Measurements from ENCODE around the gene DGKE.

- TF ChIP-seq CTCF (IDR thresholded peaks at IDR 0.05; ENCODE audit: extremely low read depth in 1 of 2, insufficient read depth in 1 of 2, low read depth in 1 of 2, low read length in 2 of 2): no peak
- TF ChIP-seq EZH2 (IDR thresholded peaks at IDR 0.05; ENCODE audit: borderline replicate concordance, low read depth, low read length, severe bottlenecking): no peak
These were observed 48.5 kb upstream of the DGKE start for GRCh38 chr17:56785405-56785804.

Data from endothelial cell of umbilical vein (primary cell).